GM19035 (cell line): ENCODE results near the gene PHACTR4.
"Not testable (repeated sequence)": the region's sequence is repeated elsewhere in the genome, so short reads cannot be mapped to it uniquely, and the experiment has no call there.

Experiments used
- ATAC-seq: cut with Tn5 transposase; IDR thresholded peaks from one replicate; pipeline ENCODE4 v1.9.1; 2021; ENCODE audit not compliant: unreplicated experiment

PHACTR4 gene

DNA sequence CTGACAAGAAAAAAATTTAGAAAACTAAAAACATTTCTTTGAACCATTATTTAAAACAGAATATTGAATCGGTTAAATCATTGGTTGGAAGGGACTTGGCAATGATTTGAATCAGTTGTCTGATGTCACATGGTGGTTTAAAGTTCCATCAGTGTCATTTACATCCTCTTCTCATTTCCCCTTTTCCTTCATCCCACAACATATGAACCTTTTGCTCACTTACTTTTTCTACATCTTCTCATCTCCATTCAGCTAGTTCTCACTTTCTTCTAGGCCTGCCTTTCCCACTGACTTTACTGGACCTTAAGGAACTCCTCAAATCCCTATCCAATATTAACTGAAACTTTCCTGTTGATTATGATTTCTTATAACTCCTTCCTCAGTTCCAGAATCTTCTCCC is 58.5 kb downstream of the PHACTR4 start:
- ATAC-seq: no peak

DNA sequence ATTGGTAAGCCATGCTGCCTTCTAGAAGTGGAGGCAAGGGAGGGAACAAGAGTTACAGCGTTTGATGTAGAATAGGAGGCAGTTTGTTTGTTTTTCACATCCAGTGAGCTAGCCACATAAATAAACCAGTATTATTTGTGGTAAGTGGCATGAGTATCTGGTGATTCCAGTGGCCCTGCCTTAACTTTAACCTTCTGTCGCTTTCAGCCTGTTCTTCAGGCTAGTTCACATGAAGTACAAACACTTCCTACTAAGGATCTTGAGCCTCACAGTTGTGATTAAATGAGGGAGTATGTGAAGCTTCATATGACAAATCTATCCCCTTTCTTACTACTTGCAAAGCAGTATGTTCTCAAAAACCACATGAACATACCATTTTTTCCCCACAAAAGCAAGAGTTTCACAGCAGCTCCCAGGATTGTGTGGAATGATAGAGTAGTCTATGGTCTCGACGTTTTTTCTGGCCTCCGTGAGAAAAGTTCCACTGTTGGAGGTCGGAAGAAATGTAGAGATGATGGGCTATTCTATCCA is 59.5 kb downstream of the PHACTR4 start:
- ATAC-seq: no peak

DNA sequence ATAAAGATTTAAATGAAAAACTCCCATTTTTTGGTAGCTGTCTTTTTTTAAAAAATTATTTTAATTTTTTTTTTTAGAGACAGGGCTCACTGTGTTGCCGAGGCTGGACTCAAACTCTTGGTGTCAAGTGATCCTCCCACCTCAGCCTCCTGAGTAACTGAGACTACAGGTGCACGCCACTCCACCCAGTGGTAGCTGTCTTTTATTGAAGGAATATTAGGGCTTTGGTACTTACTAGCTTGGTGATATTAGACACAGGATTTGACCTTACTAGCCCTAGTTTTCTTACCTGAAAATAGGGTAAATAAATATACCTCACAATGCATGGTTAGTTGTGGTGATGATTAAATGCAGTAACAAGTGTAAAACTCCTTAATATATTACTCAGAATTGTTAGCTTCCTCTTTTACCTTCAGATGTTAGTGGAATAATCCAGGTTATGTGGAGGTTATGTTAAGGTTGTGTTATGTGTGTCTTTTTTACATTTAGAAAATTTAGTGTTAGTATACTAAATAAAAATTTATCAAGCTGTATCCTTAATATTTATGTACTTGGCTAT is 66.8 kb downstream of the PHACTR4 start:
- no peak for ATAC-seq

DNA sequence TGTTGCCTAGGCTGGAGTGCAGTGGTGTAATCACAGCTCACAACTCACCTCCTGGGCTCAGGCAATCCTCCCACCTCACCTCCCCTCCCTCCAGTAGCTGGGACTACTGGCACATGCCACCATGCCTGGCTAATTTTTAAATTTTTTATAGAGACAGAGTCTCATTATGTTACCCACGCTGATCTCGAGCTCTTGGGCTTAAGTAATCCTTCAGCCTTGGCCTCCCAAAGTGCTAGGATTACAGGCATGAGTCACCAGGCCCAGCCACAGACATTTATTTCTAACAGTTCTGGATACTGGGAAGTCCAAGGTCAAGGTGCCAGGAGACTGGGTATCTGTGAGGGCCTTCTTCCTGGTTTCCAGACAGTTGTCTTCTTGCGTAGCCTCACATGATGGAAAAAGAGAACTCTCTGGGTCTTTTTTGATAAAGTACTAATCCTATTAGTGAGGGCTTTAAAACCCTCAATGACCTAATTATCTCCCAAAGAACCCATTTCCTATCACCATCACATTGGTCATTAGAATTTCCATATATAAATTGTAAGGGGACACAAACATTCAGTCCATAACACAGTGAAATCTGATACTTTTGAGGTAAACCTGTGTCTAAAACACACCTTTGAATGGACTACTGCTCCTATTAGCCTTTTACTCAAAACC is 67.9 kb downstream of the PHACTR4 start:
- ATAC-seq: no peak

DNA sequence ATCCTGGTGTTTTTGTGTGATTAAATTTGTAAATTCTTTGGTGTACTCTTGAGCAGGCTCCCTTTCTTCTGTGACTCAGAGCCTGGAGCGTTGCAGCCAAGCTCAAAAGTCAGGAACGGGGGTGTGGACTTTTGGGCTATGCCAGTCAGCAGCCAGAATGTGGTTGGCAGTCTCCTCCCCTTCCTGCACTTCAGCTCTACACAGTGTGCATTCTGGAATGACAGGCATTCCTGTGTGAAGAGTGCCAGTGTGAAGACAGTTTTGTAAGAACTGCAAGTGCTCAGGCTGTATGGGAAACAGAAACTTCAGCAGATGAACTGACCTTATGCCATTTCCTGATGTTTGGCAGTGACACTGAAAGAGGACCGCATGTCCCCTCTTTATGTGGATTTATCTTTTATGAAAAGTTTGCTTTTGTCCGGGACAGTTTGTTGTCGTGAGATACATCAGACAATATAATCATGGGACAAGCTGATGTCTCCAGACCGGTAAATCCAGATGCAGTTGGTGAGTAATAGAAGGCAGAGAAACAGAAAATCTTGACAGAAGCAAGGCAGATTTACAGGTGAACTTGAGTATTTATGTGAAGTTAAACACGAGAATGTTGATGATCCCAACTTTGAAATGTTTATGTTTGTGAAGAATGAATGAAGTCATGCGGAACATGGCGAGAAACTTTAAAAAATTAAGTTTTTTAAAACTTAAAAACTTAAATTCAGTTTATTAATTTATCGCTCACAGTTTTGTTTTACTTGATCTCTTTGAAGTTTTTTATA is 68.6 kb downstream of the PHACTR4 start:
- no peak for ATAC-seq

DNA sequence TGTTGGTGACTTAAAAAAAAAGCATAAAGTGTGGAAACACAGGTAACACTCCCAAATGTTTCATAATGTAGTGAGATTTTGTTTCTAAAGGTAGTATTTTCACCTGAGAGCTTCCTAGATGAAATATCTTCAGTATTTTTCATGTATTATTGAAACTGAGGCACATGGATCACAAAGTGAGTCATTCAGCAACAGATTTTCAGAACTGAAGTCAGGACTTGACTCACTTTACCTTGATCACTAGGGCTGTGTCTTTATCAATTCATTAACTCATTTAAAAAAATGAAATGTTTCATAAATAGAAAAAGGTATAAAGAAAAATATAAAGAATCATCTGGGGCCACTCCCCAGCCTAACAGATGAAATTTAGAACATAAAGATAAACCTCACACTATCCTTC is 69.8 kb downstream of the PHACTR4 start:
- no peak for ATAC-seq

DNA sequence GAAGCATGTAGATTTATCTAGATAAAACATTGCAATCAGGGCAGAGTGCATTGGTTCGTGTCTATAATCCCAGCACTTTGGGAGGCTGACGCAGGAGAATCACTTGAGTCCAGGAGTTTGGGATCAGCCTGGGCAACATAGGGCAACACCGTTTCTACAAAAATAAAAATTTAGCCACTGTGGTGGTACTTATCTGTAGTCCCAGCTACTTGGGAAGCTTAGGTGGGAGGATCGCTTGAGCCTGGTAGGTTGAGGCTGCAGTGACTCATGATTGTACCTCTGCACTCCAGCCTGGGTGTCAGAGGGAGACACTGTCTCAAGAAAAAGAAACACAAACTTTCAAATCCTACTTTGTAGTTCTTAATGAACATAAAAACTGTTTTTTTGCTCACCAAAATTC is 72.1 kb downstream of the PHACTR4 start:
- no peak for ATAC-seq

DNA sequence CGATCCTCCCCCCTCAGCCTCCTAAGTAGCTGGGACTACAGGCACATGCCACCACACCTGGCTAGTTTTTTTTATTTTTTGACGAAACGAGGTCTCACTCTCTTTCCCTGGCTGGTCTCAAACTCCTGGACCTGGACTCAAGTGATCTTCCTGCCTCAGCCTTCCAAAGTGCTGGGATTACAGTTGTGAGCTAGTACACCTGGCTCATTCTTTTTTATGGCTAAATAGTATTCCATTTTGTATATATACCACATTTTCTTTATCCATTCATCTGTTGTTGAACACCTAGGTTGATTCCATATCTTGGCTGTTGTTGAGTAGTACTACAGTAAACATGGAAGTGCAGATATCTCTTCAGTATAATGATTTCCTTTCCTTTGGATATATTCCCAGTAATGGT is 74.0 kb downstream of the PHACTR4 start:
- no peak for ATAC-seq

DNA sequence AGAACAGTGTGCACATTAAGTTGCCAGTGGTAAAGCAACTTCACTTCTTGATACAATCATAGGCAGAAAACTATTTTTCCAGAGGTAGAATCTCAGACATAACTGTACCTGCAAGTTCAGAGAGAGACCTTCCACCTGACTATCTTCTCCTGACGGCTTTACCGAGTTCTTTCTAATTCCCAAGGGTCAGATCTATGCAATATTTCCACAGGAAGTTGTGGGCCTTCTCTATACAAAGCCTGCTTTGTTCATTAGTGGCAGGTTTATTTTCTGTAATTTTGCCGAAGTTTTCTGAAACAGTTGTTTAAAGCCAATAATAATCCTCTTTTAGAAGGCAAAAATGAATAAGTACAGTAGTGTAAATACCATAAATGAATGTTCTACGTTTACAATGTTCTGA is 78.1 kb downstream of the PHACTR4 start:
- ATAC-seq: no peak

DNA sequence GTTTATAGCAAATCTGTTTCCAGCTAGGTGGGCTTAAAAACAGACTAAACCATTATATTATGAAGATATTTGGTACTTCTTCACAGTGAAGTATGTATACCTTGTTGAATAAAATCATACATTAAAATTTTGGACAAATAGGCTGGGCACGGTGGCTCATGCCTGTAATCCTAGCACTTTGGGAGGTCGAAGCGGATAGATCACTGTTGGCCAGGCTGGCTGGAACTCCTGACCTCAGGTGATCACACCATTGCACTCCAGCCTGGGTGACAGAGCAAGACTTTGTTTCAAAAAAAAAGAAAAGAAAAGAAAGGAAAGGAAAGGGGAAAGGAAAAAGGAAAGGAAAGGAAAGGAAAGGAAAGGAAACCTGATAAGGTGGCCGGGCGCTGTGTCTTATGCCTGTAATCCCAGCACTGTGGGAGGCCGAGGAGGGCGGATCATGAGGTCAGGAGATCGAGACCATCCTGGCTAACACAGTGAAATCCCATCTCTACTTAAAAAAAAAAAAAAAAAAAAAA is 78.6 kb downstream of the PHACTR4 start:
- not testable (repeated sequence) for ATAC-seq

DNA sequence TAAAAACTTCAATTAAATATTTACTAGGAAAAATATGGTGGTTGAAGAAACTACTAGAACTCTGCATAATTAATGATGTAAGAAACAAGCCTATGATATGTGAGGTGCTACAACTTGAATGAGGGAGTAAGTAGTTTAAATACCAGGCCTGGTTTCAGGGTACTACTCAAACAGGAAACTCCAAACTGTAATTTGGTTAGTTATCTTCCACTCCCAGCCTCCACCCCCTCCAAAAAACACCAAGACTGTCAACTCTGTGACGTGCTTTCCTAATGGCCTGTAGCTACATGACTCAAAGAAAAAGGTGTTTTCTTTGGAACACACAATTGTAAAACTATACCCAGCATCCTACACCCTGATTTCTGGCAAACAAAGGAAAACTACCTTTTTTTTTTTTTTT is 80.4 kb downstream of the PHACTR4 start:
- ATAC-seq: no peak

DNA sequence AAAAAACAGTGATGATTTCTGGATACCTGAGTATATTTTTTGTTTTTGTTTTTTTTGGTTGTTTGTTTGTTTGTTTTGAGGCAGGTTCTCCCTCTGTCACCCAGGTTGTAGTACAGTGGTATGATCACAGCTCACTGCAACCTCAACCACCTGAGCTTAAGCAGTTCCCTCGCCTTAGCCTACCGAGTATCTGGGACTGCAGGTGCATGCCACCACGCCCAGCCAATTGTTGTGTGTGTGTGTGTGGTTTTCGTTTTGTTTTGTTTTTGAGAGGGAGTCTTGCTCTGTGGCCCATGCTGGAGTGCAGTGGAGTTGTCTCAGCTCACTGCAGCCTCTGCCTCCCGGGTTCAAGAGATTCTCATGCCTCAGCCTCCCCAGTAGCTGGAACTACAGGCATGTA is 81.0 kb downstream of the PHACTR4 start:
- ATAC-seq: no peak

DNA sequence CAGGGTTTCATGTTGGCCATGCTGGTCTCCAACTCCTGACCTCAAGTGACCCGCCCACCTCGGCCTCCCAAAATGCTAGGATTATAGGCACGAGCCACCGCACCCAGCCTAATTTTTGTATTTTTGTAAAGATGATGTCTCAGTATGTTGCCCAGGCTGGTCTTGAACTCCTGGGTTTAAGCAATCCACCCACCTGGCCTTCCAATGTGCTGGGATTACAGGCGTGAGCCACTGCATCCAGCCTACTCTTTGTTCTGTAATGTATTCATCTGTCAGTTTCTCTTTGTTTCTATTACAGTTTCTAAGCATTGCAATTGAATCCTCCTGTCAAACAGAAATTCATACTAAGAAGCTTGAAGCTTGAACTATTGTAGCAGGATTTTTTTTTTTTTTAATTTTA is 81.5 kb downstream of the PHACTR4 start:
- no peak for ATAC-seq

DNA sequence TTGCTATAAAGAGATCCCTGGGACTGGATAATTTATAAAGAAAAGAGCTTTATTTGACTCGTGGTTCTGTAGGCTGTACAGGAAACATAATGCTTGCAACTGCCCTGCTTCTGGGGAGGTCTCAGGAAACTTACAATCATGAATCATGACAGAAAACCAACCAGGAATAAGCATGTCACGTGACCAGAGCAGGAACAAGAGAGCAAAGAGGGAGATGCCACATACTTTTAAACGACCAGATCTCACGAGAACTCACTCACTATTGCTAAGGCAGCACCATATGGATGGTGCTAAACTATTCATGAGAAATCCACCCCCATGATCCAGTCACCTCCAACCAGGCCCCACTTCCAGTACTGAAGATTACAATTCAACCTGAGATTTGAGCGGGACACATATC is 86.5 kb downstream of the PHACTR4 start:
- no peak for ATAC-seq

DNA sequence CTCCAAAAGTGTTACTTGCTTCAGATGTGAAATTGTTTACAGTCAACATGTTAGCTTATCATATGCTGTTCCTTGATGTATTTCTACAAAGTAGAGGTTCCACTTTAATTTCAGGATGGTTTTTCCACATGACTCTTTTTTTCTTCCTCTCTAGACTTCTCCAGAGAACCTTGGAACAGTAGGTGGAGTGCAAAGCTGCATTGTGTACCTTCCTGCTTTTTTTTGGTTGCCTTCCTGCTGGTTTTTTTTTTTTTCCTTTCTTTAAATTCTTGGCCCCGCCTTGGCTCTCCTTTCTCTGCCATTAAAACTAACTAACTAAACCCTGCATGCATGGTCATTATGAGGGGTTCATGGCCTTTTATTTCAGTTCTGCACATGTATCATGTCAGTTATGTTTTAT is 88.1 kb downstream of the PHACTR4 start:
- no peak for ATAC-seq

DNA sequence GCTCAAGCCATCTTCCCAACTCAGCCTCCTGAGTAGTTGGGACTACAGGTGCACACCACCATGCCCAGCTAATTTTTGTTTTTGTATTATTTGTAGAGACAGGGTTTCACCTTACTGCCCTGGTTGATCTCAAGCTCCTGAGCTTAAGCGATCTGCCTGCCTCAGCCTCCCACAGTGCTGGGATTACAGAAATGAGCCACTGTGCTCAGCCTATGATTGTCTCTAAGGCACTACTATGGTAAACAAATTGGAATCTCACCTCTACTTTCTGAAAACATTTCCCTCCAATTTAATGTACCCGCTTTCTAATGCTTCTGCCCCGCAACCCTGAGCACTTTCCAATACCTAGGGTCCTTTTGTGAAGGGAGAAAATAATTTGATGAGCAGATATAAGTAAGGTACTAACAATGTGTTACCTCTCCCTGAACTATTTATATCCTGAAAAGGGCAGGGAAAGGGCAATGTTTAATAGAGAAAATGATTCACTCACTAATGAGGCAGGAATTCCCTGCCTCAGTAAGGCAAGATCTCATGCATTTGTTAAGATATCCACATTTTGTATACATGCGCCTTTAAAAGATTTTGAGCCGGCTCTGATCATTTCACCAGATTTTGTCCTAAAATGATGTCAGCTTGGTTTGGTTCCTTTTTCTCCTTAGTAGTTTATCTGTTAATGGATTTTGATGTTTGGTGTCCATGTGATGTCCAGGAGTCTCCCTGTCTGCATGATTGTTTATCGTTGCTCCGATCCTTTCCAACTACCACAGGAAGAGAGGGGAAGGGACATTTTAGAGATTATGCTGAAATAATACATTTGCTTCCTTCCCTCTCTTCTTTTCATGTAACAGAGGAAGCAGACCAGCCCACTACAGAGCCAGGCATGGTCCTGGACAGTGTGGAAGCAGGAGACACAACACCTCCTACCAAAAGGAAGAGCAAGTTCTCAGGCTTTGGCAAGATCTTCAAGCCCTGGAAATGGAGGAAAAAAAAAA is 89.0 kb downstream of the PHACTR4 start:
- no peak for ATAC-seq

DNA sequence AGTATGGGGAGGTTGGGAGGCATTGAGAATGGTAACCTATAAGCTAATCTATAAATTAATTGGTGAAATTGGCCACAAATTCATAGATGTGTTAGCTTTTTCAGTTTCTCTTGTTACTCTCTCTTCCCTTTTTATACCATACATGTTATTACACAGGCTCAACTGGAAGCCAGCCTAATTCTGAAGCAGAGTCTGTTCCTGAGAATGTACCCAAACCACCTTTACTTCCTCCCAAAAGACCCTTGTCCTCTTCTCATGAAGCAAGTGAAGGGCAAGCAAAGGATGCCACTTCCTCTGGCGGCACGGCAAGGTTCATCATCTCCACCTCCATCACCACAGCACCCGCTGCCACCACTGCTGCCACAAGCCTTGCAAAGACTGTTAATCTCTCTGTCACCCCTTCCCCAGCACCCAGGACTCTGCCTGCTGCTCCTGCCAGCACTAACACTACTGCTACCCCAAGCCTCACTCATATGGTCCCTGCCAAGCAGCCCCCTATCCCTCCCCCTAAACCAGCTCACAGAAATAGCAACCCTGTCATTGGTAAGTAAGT is 96.8 kb downstream of the PHACTR4 start:
- no peak for ATAC-seq

DNA sequence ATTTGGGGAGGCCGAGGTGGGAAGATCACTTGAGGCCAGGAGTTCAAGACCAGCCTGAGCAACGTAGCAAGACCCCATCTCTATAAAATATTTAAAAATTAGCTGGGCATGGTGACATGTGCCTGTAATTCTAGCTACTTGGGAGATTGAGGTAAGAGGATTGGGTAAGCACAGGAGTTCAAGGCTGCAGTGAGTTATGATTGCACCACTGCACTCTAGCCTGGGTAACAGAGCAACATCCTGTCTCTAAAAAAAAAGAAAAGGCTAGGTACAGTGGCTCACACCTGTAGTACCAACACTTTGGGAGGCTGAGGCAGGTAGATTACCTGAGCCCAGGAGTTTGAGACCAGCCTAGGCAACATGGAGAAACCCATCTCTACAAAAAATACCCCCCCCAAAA is 100.6 kb downstream of the PHACTR4 start:
- ATAC-seq: no peak

DNA sequence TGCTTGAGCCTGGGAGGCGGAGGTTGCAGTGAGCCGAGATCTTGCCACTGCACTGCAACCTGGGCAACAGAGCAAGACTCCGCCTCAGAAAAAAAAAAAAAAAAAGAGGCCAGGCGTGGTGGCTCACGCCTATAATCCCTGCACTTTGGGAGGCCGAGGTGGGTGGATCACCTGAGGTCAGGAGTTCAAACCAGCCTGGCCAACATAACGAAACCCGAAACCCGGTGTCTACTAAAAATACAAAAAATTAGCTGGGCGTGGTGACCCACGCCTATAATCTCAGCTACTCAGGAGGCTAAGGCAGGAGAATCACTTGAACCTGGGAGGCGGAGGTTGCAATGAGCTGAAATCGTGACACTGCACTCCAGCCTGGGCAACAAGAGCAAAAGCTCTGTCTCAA is 110.0 kb downstream of the PHACTR4 start:
- not testable (repeated sequence) for ATAC-seq

DNA sequence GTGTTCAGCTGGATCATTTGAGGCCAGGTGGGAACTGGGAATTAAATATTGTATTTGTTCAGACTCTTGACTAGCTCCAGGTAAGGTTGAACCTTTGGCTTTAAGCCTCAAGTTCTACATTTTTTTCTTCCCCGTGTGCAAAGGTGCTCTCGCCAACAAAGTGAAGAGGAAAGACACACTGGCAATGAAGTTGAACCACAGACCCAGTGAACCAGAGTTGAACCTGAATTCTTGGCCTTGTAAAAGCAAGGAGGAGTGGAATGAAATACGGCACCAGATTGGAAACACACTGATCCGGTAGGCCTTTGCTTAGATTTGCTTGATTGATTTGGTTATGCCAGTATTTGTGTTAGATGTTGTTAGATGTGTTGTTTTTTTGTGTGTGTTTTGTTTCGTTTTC is 110.8 kb downstream of the PHACTR4 start:
- ATAC-seq: no peak
